Fibroblast of skin of left quadriceps (primary cell): ENCODE measurements around the gene WDR37.

Source experiments
- DNase-seq, 2 experiments: peaks; one replicate each; pipeline ENCODE4 v3.0.0-alpha.2; 2013; ENCODE audit warnings: low read depth in 2 of 2

Gene WDR37

DNA sequence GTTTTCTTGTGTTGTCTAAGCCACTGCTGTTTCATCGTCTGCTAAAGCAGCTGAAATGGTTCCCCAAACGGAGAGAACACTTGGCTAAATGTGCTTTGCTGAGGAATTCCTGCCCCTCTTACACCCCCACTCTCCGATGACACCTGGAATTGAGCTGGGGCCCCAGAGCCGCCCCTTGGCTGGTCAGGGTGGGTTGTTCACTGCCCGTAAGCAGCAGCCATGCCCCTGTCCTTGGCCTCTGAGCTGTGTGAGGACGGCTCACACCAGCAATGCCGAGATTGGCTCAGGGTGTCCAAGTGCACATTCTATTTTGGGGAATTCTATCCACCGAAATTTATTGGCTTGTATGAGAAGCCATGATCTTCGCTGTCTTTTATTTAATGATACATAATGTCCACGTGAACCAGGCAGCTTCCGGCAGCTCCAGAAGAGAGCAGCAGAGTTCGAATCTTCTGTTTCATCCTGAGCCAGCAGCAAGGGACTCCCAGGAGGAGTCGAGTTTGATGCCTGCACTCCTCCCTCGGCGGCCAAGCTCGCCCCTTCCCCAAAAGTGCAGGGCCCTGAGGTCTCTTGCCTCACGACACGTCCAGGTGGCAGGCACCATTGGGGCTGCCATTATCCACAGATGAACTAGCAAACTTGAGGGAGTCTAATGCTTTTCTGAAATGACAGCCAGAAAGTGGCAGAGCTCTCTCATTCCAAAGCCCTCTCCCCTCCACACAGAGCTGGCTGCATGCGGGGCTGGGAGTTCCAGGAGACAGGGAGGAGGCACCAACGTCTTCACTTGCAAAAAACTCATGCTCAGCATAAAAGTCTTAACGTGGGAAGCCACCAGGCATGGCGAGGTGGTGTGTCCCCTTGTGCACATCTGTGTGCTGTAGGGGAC, 114.0 kb downstream of the WDR37 start:
- DNase-seq: no peak

DNA sequence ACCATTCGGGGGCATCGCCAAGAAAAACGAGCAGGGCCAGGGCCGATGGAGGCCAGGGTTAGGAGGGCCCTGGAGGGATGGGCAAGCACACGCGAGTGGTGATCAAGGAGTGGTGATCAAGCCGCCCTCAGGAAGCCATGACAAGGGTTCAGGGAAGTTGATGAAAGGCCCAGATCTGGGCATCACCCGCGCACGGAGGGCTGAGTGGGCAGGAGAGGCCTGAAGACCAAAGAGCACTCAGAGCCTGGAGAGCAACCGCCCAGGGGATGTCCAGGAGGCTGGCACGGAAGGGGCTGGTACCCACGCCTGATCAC, 114.6 kb downstream of the WDR37 start:
- DNase-seq: no peak

DNA sequence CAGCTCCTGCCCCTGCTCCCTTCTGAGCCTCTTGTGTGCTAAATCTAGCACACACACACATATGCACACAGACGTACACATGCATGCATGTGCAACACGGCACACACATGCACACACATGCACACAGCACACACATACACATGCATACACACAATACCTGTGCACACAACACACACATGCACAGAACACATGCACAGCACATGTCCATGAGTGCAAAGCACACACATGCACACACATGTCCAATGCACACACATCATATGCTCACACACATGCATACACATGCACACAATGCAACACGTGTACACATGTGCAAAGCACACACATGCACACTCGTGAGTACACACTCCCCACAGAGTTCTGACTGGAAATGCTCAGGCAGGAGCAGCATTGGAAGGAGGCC, 115.0 kb downstream of the WDR37 start:
- no peak for DNase-seq

DNA sequence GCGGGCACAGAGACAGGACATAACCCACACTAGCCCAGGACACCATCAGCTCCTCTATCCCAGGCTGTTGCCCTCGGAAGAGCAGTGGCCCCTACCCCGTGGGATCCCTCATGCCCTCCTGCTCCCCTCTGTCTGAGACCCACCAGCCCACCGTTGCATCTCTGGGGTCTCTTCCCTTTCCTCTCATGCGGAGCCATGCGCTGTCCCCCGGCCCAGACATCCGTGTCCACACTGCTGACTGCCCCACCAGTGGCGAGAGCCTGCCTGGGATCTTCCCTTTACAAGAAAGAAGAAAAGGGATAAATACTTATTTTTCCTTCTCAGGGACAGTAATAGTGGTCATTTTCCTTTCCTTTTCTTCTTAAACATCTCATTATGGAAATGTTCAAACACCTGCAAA, 115.4 kb downstream of the WDR37 start:
- DNase-seq: no peak

DNA sequence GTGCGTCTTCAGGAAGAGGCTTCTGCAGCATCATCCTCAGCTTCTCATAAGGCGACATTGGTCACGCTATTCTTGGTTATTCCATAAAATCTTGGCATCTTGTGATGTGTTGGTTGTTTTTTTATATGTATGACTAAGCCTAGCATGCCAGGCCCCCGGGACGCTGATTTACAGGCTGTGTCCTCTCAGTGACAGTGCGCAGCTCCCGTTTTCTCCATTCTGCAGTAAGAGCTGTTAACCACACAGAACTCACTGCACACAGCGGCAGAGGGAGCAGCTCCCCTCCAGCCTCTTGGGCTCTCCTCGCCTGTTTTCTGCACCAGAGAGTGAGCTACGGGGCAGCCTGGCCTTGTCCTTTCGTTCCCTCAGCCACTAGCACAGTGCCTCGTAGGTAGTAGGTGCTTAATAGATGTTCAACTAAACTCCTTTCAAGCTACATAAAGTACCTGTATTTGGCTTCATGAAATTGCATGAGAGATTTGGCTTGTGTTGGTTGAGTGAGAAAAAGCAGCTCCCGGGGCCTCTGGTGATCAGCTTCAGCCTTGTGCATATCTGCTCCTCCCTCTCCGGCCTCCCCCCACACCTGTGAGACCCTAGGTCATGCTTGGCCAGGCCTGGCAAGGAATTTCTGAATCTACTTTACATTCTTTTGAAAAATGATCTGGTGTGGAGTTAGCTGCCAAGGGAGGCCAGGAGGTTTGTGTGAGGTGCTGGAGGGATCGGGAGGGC, 116.2 kb downstream of the WDR37 start:
- DNase-seq: no peak

DNA sequence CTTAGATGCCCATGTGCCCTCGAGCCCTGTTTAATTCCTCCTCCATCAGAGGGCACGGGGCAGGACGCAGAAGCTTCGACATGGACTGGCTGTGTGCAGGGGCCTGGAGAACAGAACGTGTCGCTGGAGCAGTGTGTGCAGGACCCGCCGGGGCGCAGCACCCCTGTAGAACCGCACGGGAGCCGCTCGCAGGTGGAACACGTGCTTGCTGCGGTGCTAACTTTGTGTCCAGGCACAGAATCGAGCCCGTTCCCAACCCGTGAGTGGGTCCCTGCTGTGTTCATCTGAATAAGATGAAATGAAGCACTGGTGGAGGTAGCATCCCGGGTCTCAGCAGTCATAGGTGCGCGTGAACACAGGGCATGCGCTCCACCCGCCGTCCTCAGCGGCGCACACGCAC, 116.9 kb downstream of the WDR37 start:
- DNase-seq: no peak

DNA sequence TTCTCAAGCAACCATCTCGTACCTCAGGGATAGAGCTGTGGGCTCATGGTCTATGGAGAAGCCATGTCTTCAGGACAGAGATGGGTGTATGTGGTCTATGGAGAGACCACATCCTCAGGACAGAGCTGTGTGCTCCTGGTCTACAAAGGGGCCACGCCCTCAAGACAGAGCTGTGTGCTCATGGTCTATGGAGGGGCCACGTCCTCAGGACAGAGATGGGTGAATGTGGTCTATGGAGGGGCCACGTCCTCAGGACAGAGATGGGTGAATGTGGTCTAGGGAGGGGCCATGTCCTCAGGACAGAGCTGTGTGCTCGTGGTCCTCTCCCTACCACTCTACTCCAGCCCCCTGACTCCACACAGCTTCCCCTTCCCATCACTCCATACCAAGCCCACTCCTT, 117.8 kb downstream of the WDR37 start:
- no peak for DNase-seq

DNA sequence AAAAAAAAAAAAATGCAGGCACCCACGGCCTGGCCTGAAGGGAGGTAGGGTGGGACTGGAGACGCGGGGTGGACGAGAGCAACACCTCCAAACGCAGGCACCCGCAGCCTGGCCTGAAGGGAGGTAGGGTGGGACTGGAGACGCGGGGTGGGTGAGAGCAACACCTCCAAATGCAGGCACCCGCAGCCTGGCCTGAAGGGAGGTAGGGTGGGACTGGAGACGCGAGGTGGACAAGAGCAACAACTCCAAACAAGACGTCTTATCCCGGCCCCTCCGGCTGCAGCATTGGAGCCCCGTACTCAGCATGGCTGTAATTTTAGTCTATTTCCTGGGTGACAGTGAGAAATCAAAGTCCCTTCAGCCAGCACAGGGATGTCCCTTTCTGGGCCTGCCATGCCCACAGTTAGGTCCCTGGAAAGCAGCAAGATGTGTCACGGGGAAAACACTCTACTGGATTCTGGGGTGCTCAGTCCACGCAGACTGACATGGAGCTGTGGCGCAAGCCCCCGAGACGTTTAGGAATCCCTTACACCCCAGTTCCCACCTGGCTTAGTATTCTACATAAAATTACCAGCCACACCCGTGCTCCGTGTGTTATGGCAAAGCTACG, 119.9 kb downstream of the WDR37 start:
- no peak for DNase-seq

DNA sequence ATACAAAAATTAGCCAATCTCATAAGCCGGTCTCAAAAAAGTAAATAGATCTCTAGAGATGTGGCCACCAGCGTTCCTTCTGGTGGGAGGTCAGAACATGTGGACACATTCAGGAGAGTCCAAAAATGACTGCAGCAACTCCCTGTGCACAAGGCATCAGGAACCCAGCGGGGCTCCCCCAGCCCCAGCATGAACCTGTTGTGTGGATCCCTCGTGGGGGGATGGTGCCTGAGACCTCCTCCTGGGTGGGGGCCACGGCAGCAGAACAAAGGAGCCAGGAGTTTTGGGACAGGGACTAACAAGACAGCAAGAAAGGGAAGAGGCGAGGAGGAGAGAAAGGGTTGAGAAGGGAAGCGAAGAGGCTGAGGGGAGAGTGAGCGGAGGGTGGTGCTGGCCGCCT, 121.8 kb downstream of the WDR37 start:
- no peak for DNase-seq

DNA sequence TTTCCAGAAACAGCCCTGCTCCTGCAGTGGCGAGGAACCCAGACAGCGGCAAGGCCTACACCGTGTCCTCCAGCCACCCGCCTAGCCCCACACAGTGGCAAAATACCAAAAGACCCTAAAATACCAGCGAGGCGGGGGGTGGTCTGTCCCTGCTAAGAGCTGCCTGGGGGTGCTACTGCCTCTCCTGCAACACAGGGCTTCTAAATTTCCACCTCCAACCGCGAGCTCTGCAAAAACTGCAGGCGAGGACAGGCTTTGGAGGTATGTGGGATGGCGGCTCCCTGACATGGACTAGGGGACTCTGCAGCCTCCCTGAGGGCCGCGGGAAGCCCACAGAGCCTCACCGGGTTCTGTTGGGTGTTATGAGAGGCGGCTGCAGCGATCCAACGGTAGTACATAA, 122.3 kb downstream of the WDR37 start:
- no peak for DNase-seq

DNA sequence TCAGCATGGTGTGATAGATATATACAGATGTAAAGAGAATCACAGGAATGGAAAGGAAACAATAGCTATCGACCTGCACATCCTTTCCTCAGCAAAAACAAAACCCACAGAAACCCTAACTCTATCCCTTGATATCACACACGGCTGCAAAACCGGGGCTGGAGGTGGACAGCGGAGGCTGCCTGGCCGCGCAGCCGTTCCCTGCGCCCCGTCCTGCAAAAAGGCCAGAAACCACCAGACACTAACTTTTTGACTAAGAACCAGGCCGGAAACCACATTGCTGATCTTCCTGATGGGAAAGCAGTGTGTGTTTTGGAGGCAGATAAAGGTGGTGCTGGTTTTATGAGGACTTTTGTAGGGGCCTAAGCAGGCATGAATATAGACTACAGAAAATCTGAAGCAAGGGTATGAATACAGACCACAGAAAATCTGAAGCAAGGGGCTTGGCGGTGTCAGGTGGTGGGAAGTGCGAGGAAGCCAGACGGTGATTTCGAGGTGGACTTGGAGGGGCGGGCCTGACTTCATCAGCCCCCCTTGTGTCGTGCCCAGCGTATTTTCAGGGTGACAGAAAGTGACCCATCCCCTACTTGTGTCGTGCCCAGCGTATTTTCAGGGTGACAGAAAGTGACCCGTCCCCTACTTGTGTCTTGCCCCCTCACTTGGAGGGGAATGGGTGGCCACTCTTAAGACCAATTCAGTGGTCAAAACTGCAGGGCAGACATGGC, 123.3 kb downstream of the WDR37 start:
- no peak for DNase-seq

DNA sequence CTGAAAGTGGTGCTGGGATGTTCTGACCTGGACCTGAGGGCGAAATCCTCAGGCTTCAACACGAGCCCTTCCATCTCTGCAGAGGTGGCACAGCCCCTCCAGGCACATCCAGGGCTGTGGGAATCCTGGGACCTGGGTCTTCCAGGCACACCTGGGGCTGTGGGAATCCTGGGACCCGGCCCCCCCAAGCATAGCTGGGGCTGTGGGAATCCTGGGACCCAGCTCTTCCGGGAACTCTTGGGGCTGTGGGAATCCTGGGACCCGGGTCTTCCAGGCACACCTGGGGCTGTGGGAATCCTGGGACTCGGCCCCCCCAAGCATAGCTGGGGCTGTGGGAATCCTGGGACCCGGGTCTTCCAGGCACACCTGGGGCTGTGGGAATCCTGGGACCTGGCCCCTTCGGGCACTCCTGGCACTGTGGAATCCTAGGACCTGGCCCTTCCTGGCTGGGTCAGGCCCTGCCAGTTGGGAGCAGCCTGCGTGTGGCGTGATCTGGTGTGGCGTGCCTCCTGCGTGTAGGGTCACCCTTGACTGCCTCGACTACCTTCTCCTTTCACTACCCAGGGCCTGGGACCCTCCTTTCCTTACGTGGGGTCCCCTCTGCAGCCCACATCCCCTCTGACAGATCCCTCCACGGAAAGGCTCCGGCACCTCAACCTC, 124.0 kb downstream of the WDR37 start:
- no peak for DNase-seq

DNA sequence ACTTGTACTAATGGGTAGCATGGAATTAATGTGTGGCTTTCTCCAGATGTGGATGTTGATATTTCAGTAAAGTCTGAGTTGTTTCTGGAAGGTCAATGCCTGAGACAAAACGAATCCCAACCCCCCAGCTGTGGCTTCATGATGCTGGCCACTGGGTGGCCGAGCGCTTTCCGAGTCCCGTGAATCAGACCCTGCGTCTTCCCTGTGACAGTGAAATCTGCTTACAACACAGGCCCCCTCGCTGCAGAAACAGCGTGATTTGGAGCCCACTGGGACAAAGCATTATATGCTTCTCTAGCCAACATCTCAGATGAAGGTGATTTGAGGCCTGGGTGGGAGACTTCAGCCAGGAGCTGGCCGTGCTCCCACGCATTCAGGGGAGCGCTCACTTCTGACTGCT, 124.7 kb downstream of the WDR37 start:
- DNase-seq: no peak
